Body of pancreas (tissue), 4 donors: Measurements from ENCODE around the gene ZBTB18.

Experiments
- CTCF ChIP-seq, 7 experiments: fragments of 450-650 bp in 4 of 7; fragments of 200-600 bp in 3 of 7; sonication (generic) in 3 of 7; IDR thresholded peaks; one replicate each; pipeline ENCODE4 v1.5.1; 2016 to 2019; ENCODE audit warnings: antibody characterized with exemption in 7 of 7
- POLR2A ChIP-seq, 3 donors: fragments of 450-650 bp; IDR thresholded peaks; one replicate each; pipeline ENCODE4 v1.6.1; 2016; ENCODE audit warnings: antibody characterized with exemption in 3 of 3, mild to moderate bottlenecking in 2 of 3

DNA sequence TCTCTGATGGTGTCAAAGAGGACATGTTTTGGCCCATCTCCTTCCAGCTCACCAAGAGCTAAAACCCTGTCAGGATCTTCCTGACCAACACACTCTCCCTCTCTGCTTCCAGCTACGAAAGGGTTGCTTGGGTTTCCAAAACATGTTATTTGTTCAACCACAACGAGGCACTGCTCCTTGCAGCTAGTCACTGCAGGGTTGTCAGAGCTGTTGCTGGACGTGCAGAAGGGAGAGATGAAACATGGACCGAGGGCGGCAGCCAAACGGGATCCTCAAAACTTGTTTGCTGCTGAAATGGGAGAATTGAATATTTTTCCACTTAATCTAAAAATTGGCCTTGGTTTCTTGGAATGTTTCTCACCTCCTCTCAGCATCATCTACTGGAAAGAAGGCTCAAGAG lies 12.4 kb downstream of the ZBTB18 start:
- TF ChIP-seq CTCF (IDR thresholded peaks at IDR 0.05) (no peak), POLR2A (IDR thresholded peaks at IDR 0.05) (no peak)
